ENCODE data around the gene PICALM. TPM values are rescaled to one million over a fixed set of nuclear protein-coding genes. Genes with fewer than 3 reads are reported as not detected.

PICALM gene
- total and polyA plus RNA-seq, 9 of the 15 experiments (the other 6 are each of a cell fraction or from before 2014, with no cell fraction given) = 41.3 to 990 (median 309) TPM

- Histone ChIP-seq H3K79me2 (ENCODE audit: control insufficient read depth, insufficient read depth, low read length) (peaks cover 84% of the 10 kb centered on the region), H3K4me1 (replicated peaks in 1 of 2; ENCODE audit: control insufficient read depth in 2 of 2, insufficient read depth in 2 of 2, low read length in 2 of 2) (no peaks in the 10 kb centered on the region; a peak in 1 of 5 replicates), H3K9ac (ENCODE audit: insufficient read depth in 1 of 2, low read depth in 2 of 2, low read length in 2 of 2) (0 out of 4 replicates have a peak overlapping the region, but pooled peaks of 1 of the 2 experiments have one; percentile 10), H3K27ac (ENCODE audit: extremely low read depth, low read depth, low read length) (no peak overlapping the region; the same call in 2 of the 3 replicates), H3K4me2 (ENCODE audit: insufficient read depth, low read length) (no peak overlapping the region), H4K20me1 (replicated peaks; ENCODE audit: control insufficient read depth, insufficient read depth, low read length) (no peaks in the 10 kb centered on the region; the same call in 1 of the 2 replicates), H3K9me1 (ENCODE audit: control insufficient read depth, insufficient read depth, low read length) (no peaks in the 10 kb centered on the region), H3K9me3 (replicated peaks; ENCODE audit: control insufficient read depth, insufficient read depth, low read depth, low read length) (no peaks in the 10 kb centered on the region), H3K27me3 (ENCODE audit: control insufficient read depth in 2 of 2, insufficient read depth in 2 of 2, low read length in 2 of 2) (no peaks in the 10 kb centered on the region), H3K4me3 (no peak overlapping the region), H2AFZ (ENCODE audit: low read depth, low read length) (no peak overlapping the region), H3K36me3 (ENCODE audit: control insufficient read depth, insufficient read depth, low read length) (peaks cover 93% of the 10 kb centered on the region)
- FAIRE-seq = no peak
- WGBS (ENCODE audit: insufficient coverage, low coverage, missing lambda C conversion rate) = 88% methylated on average over 4 of the region's 4 CpGs
- DNase-seq (ENCODE audit: extremely low read depth in 1 of 4, low spot score in 3 of 4) = no peak
- no TSS peak for BruUV-seq (replicated peaks)
- in situ Hi-C loops (cut with MboI) (no loop called here), intact Hi-C loops (cut with micrococcal nuclease) (no loop called here)
- peak; percentile 33 for ATAC-seq
- ChIA-PET CTCF (ENCODE audit: low intra/inter-chr PET ratio) (no interaction called here), POLR2A (interaction anchor here (0.9 to 4.3 kb wide), 7 partner anchors 8 to 187 kb away, joined by 3 to 21 read pairs (median 4); no protein-coding TSS in a partner anchor)
- TF ChIP-seq EP400 (IDR thresholded peaks at IDR 0.05) (no peak), MCM2 (IDR thresholded peaks at IDR 0.05; ENCODE audit: low read depth) (no peak), NFE2L1 (tag; IDR thresholded peaks at IDR 0.05; ENCODE audit: borderline replicate concordance, low read depth) (no peak), NR2C1 (IDR thresholded peaks at IDR 0.05) (peak; percentile 70; the same call in 1 of the 2 replicates), NR2C1 (tag; IDR thresholded peaks at IDR 0.05) (peak; percentile 72), MEF2D (tag; conservative IDR thresholded peaks at IDR 0.05; ENCODE audit: low read depth) (no peak), TCF15 (CRISPR knock-in tag; IDR thresholded peaks at IDR 0.05) (no peak), SETDB1 (IDR thresholded peaks at IDR 0.05; ENCODE audit: low read length) (no peak), ZNF518B (CRISPR knock-in tag; IDR thresholded peaks at IDR 0.05) (no peak), NR2C2 (CRISPR knock-in tag; IDR thresholded peaks at IDR 0.05) (no peak), NR2C2 (tag; IDR thresholded peaks at IDR 0.05) (peak; percentile 28; the same call in 1 of the 2 replicates)
Measured at GRCh38 chr11:86015699-86016098, 53.2 kb downstream of the PICALM start.

Measured in K562 (cell line).